Endothelial cell (in vitro differentiated cells): ENCODE data around the gene SND1. TPM values are rescaled to one million over a fixed set of nuclear protein-coding genes. Genes with fewer than 3 reads are reported as not detected.

ENCODE experiments used
- DNase-seq: peaks from one replicate; pipeline ENCODE4 v3.0.0; 2021; ENCODE audit warnings: low spot score
- H3K27ac Mint-ChIP-seq: one replicate; pipeline ENCODE4 v1.8.0; 2021; ENCODE audit warnings: mixed read lengths, inconsistent platforms; ENCODE audit not compliant: unreplicated experiment
- H3K27me3 Mint-ChIP-seq: one replicate; pipeline ENCODE4 v1.8.0; 2021; ENCODE audit warnings: mild to moderate bottlenecking, moderate library complexity, mixed read lengths, inconsistent platforms; ENCODE audit not compliant: unreplicated experiment
- H3K36me3 Mint-ChIP-seq: one replicate; pipeline ENCODE4 v1.8.0; 2021; ENCODE audit warnings: mild to moderate bottlenecking, low read depth, mixed read lengths, inconsistent platforms; ENCODE audit not compliant: unreplicated experiment
- H3K4me1 Mint-ChIP-seq: one replicate; pipeline ENCODE4 v1.8.0; 2021; ENCODE audit warnings: mild to moderate bottlenecking, mixed read lengths, inconsistent platforms; ENCODE audit not compliant: unreplicated experiment
- H3K4me3 Mint-ChIP-seq: one replicate; pipeline ENCODE4 v1.8.0; 2021; ENCODE audit warnings: mild to moderate bottlenecking, mixed read lengths, inconsistent platforms; ENCODE audit not compliant: unreplicated experiment
- H3K9me3 Mint-ChIP-seq: one replicate; pipeline ENCODE4 v1.8.0; 2021; ENCODE audit warnings: mixed read lengths, inconsistent platforms; ENCODE audit not compliant: unreplicated experiment
- total RNA-seq: library from RNA; stranded (reverse); fragmentation: NEBNext Ultra II Directional; extraction: Animal tissue kit (Norgen Biotek cat#: 25700); gene quantifications from one replicate; pipeline ENCODE4 v1.2.1, GENCODE V29; 2021; ENCODE audit not compliant: unreplicated experiment
- TF ChIP-seq, protein P1 (sequence below): fragments of 200-600 bp; sonication (generic); IDR thresholded peaks from one replicate; pipeline ENCODE4 v1.5.0; 2021; ENCODE audit warnings: antibody characterized with exemption; ENCODE audit not compliant: unreplicated experiment

The SND1 gene
- total RNA-seq, 1 donor from 2014 or later = 375 TPM

GRCh38 chr7:127652333-127653248, 597 bp downstream of the SND1 start:
- TF ChIP-seq, protein P1, sequence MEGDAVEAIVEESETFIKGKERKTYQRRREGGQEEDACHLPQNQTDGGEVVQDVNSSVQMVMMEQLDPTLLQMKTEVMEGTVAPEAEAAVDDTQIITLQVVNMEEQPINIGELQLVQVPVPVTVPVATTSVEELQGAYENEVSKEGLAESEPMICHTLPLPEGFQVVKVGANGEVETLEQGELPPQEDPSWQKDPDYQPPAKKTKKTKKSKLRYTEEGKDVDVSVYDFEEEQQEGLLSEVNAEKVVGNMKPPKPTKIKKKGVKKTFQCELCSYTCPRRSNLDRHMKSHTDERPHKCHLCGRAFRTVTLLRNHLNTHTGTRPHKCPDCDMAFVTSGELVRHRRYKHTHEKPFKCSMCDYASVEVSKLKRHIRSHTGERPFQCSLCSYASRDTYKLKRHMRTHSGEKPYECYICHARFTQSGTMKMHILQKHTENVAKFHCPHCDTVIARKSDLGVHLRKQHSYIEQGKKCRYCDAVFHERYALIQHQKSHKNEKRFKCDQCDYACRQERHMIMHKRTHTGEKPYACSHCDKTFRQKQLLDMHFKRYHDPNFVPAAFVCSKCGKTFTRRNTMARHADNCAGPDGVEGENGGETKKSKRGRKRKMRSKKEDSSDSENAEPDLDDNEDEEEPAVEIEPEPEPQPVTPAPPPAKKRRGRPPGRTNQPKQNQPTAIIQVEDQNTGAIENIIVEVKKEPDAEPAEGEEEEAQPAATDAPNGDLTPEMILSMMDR = no peak
- Mint-ChIP-seq H3K4me3 (peak overlapping the region; percentile 97), H3K27ac (no peak overlapping the region), H3K27me3 (peaks cover 16% of the 10 kb centered on the region), H3K36me3 (peaks cover 13% of the 10 kb centered on the region), H3K4me1 (peaks cover 45% of the 10 kb centered on the region), H3K9me3 (no peaks in the 10 kb centered on the region)
- DNase-seq = no peak

- no peak for DNase-seq
- peaks cover 13% of the 10 kb centered on the region for H3K27me3 Mint-ChIP-seq
- peaks cover 46% of the 10 kb centered on the region for H3K4me1 Mint-ChIP-seq
- peak overlapping the region; percentile 10 for H3K27ac Mint-ChIP-seq
- peaks cover 16% of the 10 kb centered on the region for H3K36me3 Mint-ChIP-seq
- TF ChIP-seq, protein P1 = no peak
- no peaks in the 10 kb centered on the region for H3K9me3 Mint-ChIP-seq
- peak overlapping the region; percentile 97 for H3K4me3 Mint-ChIP-seq
Observed at GRCh38 chr7:127653396-127653795, 1.4 kb downstream of the SND1 start.

DNA sequence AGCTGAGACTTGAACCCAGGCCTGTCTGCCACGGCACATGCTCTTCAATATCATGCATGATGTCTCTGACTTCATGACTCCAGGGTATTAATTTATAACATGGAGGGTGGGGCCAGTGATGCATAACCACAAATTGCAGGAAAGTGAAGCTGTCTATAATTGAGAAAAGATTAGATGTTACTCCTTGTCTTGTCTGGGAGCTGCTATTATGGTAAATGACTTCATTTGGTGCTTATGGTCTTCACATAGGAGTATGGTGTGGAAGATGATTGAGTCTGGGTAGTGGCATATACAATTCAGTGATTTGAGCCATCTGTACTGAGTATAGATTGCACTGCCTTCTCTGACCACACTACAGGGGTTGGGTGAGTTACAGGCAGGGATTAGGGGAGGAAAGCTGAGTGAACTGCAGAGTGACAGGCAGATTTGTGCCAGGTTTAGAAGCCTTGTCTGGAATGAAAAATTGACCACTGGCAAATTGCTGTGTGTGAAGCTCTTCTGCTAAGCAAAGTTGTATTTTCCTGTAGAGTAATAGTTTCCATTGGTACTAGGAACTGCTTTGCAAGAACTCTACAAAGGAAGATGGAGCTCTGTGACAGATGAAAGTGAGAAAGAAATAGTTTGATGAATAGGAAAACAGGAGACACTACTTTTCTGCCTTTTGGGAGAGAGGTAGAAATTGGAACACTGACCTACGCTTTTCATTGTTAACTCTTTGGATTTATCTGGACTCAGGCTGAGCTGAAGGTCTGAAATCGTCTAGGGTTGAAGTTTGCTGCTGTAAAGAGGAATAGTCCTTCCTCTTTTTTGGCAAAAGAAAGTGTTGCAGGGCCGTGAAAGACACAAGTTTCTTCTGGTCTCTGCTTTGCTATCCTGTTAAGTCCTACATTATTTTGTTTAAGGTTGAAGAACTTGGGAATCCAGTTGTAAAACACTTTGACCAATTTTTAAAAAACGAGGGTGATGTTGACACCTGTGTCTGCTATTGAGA, 2.7 kb downstream of the SND1 start:
- TF ChIP-seq, protein P1 = no peak
- Mint-ChIP-seq H3K27me3 (peaks cover 15% of the 10 kb centered on the region), H3K4me1 (peaks cover 58% of the 10 kb centered on the region), H3K27ac (peak overlapping the region; percentile 20), H3K9me3 (no peaks in the 10 kb centered on the region), H3K36me3 (peaks cover 22% of the 10 kb centered on the region), H3K4me3 (peak overlapping the region; percentile 97)
- no peak for DNase-seq

DNA sequence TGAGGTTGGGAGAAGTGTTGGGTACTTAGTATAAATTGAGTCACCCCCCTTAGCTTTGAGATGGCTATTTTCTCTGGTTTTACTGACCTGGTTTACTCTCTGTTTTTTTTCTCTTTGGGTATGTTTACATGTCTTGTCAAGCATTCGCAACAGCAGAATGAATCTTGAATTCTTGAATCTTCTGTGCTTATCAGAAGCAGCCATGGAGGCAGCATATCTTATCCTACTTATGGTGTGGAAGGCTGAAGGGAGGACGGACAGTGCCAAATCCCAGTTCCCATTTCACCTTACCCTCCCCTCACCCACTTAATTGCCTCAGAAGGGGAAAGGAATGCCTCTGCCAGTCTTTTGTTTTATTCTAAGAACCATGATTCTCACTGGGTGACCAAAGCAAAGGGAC, 3.7 kb downstream of the SND1 start:
- Mint-ChIP-seq H3K27me3 (peaks cover 15% of the 10 kb centered on the region), H3K9me3 (no peaks in the 10 kb centered on the region), H3K27ac (no peak overlapping the region), H3K4me1 (peaks cover 67% of the 10 kb centered on the region), H3K36me3 (peaks cover 28% of the 10 kb centered on the region), H3K4me3 (peak overlapping the region; percentile 33)
- TF ChIP-seq, protein P1 = no peak
- DNase-seq = no peak
